ENCODE results near the gene TRAF3. TPM values are rescaled to one million over a fixed set of nuclear protein-coding genes. Genes with fewer than 3 reads are reported as not detected.

TRAF3 gene
- total RNA-seq, 2 experiments from 2014 or later, result 28.9 to 31.0 TPM

DNA sequence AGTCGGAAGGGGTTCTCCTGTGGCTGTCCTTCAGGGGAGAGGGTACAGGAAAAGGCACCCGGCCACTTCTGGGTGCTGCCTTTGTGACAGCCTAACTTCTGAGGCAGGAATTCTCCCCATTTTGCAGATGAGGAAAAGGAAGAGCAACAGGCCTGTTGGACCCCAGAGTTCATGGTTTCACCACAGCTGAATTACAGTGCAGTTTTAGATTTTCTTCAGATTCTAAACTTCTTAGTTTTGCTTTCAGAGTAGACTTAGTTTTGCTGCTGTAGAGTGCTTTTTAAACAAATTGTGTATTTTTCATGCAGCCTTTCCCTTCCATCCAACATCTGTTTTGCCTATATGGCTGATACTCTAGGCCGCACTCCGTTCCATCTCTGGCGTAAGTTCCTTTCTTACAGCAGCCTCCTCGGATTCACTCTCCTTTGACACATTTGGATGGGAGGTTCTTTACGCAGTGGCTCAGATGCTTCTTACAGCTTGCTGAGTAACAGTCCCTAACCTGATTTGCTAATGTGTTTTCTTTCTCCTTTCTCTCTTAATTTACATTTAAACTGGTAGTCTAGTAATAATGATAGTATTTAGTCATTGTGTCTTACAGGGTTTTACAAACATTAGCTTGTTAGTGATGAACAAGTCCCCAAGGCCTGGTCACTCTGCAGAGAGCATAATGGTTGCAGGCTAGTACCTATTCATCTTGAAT, 7.8 kb downstream of the TRAF3 start:
- H3K27me3 Mint-ChIP-seq (ENCODE audit: low read depth), result no peaks in the 10 kb centered on the region
- DNase-seq (no peak), ATAC-seq (no peak)
- no peak overlapping the region for H3K27ac Mint-ChIP-seq
- no peaks in the 10 kb centered on the region for H3K9me3 Mint-ChIP-seq (ENCODE audit: insufficient read depth)
- peaks cover 35% of the 10 kb centered on the region for H3K4me1 Mint-ChIP-seq (ENCODE audit: low read depth)
- ChIA-PET CTCF (interaction anchor here (1.3 kb wide), 2 partner anchors 11 to 24 kb away, joined by 4 to 6 read pairs; no protein-coding TSS in a partner anchor), POLR2A (no interaction called here)
- no peak overlapping the region for H3K4me3 Mint-ChIP-seq
- H3K36me3 Mint-ChIP-seq (ENCODE audit: low read depth), result peaks cover 14% of the 10 kb centered on the region

DNA sequence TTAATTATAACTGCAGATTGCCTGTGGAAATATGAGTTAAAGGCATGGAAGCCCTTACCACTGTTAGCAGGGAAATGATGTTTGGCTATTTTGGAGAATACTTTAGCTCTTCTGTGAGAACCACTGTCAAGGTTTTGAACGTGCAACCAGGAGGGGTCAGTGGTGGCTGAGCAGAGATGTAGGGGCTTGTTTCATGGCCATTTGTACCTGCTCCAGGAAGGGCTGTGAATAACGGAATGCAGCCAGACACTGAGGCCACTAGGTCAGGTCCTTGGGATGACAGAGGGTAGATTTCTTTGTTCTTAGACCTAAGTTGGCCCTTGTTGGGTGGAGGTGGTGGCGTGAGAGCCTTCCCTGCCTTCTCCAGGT, 8.3 kb downstream of the TRAF3 start:
- Mint-ChIP-seq H3K36me3 (ENCODE audit: low read depth) (peaks cover 14% of the 10 kb centered on the region), H3K9me3 (ENCODE audit: insufficient read depth) (no peaks in the 10 kb centered on the region), H3K4me1 (ENCODE audit: low read depth) (peaks cover 34% of the 10 kb centered on the region), H3K27me3 (ENCODE audit: low read depth) (no peaks in the 10 kb centered on the region), H3K4me3 (no peak overlapping the region), H3K27ac (no peak overlapping the region)
- ChIA-PET CTCF (interaction anchor here (1.3 kb wide), 2 partner anchors 11 to 23 kb away, joined by 4 to 6 read pairs; no protein-coding TSS in a partner anchor), POLR2A (no interaction called here)
- DNase-seq, result no peak
- ATAC-seq, result no peak

DNA sequence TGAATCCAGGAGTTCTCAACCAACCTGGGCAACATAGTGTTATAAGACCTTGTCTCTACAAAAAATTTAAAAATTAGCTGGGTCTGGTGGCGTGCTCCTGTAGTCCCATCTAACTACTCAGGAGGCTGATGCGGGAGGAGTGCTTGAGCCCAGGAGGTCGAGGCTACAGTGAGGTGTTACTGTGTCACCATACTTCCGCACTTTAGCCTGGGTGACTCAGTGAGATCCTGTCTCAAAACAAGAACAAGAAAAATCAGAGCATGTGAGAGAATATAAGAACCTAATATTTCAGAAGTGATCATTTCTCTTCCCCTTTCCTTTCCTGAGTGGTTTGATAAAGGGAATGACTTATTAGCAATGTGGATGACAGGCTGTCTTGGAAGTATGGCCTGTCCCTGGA, 9.5 kb downstream of the TRAF3 start:
- Mint-ChIP-seq H3K36me3 (ENCODE audit: low read depth) (peaks cover 17% of the 10 kb centered on the region), H3K27ac (no peak overlapping the region), H3K4me1 (ENCODE audit: low read depth) (peaks cover 30% of the 10 kb centered on the region), H3K27me3 (ENCODE audit: low read depth) (no peaks in the 10 kb centered on the region), H3K9me3 (ENCODE audit: insufficient read depth) (peaks cover 4% of the 10 kb centered on the region), H3K4me3 (no peak overlapping the region)
- DNase-seq, result no peak
- ChIA-PET POLR2A (no interaction called here), CTCF (interaction anchor here (0.6 kb wide), 1 partner anchor 675 kb away, joined by 3 read pairs; no protein-coding TSS in a partner anchor)
- ATAC-seq, result no peak

DNA sequence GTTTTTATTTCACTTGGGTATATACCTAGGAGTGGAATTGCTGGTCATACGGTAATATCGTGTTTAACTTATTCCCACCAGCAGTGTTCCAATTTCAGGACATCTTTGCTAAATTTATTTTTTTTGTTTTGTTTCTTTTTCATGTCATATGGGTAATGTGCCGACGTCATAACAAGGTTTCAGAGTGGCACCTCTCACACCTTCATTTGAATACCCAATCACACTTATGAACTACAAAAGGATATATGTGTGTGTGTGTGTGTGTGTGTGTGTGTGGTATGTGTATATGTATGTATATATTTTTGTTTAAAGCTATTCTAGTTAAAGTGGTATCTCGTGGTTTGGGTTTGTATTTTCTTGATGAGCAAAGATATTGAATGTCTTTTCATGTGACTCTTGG, 12.1 kb downstream of the TRAF3 start:
- no peak overlapping the region for H3K4me3 Mint-ChIP-seq
- CTCF ChIA-PET, result no interaction called here

DNA sequence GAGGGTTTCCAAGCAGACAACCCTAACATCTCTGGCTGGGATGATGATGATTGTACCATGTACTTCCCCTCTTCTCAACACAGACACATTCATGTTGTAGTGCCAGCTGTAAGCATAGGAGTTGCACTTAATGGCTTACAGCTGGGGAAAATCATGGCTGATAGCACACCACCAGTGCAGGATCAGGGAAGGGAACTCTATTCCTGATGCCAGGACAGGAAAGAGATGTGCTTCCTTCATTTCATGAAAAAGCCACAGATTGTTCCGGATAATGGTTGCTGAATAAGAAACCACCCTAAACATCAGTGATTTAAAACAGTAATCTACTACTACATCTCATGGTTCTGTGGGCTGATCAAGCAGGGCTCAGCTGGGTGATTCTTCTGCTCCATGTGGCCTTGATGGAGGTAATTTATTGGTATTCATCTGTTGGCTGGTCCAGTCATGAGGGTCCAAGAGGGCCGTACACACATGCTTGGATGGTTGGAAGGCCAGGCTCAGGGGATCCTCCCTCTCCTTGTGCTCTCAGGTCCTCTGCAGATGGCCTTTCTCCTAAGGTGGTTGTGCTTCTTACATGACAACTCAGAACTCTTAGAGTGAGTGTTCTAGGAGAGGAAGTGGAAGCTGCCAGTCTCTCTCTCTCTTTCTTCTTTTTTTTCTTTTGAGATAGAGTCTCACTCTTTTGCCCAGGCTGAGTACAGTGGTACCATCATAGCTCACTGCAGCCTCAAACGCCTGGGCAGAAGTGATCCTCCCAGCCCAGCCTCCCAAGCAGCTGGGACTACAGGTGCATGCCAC, 16.5 kb downstream of the TRAF3 start:
- no peak for ATAC-seq
- POLR2A ChIA-PET, result interaction anchor here (0.6 kb wide), 1 partner anchor 984 kb away, joined by 3 read pairs; no protein-coding TSS in a partner anchor
- H3K9me3 Mint-ChIP-seq (ENCODE audit: insufficient read depth), result peaks cover 10% of the 10 kb centered on the region

More for the DNA sequence above, 12.1 kb downstream of the TRAF3 start:
- Mint-ChIP-seq H3K36me3 (ENCODE audit: low read depth) (peaks cover 35% of the 10 kb centered on the region), H3K4me1 (ENCODE audit: low read depth) (peaks cover 40% of the 10 kb centered on the region), H3K27ac (no peak overlapping the region), H3K9me3 (ENCODE audit: insufficient read depth) (peaks cover 10% of the 10 kb centered on the region), H3K27me3 (ENCODE audit: low read depth) (no peaks in the 10 kb centered on the region)
- no peak for ATAC-seq
- DNase-seq, result no peak
- POLR2A ChIA-PET, result no interaction called here

DNA sequence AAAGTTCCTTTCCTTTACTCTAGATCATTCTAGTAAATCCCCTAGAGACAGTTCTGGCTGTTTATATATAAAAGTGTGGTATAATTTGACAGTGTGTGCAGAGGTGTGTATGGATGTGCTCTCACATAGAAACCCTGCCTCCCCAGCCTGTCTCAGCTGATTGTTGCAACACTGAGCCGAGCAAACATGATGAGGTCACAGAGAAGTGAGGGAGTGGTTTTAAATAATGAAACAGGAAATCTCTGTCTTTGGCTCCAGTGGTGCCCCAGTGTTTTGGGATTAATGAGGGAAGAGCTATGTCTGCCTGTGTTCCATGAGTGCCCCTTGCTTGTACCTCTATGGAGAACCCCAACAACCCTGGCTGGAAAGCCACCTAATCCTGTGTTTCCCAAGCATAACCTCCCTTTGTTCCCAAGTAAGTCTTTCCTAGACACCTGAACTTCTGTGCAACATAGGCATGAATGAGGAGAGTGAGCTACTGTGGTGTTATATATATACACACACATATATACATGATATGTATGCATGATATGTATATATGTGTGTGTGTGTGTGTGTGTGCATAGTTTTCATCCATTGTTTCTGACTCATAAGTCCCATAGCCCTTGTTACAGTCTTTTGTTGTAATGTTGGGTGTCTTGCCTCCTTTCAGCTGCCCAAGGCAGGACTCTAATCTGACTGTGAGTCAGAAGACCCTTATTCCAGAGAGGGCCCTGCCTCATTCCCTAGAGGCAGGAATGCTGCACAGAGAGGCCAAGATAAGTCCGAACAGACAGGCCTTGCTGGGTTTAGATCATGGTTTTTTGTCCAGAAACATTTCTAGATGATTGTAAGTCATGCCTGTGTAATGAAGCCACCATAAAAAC, 18.0 kb downstream of the TRAF3 start:
- ChIA-PET CTCF (interaction anchor here (0.6 to 1.4 kb wide), 4 partner anchors 10 to 201 kb away, joined by 3 to 6 read pairs (median 3); no protein-coding TSS in a partner anchor), POLR2A (interaction anchor here (1.0 to 1.1 kb wide), 2 partner anchors 17 to 21 kb away, joined by 3 to 4 read pairs; no protein-coding TSS in a partner anchor)
- H3K4me1 Mint-ChIP-seq (ENCODE audit: low read depth), result peaks cover 40% of the 10 kb centered on the region
- H3K27me3 Mint-ChIP-seq (ENCODE audit: low read depth), result no peaks in the 10 kb centered on the region
- H3K27ac Mint-ChIP-seq, result peak overlapping the region; percentile 76
- ATAC-seq (peak; percentile 90), DNase-seq (peak; percentile 66)
- H3K9me3 Mint-ChIP-seq (ENCODE audit: insufficient read depth), result peaks cover 10% of the 10 kb centered on the region
- H3K36me3 Mint-ChIP-seq (ENCODE audit: low read depth), result peaks cover 28% of the 10 kb centered on the region
- H3K4me3 Mint-ChIP-seq, result no peak overlapping the region

More for the DNA sequence above, 16.5 kb downstream of the TRAF3 start:
- H3K4me3 Mint-ChIP-seq, result no peak overlapping the region
- H3K4me1 Mint-ChIP-seq (ENCODE audit: low read depth), result peaks cover 37% of the 10 kb centered on the region
- H3K27me3 Mint-ChIP-seq (ENCODE audit: low read depth), result no peaks in the 10 kb centered on the region
- H3K36me3 Mint-ChIP-seq (ENCODE audit: low read depth), result peaks cover 33% of the 10 kb centered on the region
- DNase-seq, result no peak
- CTCF ChIA-PET, result no interaction called here
- no peak overlapping the region for H3K27ac Mint-ChIP-seq

DNA sequence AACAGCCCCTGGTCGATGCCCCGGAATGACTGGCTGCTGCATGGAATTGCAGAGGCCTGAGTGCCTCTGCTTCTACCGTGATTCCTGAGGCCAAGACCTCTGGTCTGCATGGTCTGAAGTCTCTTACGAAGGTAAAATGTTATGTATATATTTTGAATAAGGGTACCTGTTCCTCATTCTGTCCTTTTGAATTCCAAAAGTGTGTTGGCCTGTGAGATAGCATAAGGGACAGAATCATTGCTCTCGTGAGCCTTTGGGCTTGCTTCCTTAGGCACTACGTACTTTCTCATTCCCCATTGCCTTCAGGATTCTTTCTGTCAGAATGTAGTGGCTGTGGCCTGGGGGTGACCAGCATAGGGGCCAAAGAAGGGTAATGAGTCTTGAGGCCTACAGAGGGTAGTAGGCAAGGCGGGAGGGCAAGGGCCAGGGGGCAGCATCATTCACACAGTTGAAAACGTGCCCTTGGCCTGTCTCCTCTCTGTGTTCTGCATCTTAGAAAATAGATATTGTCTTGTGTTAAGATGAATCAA, 19.5 kb downstream of the TRAF3 start:
- ATAC-seq (no peak), DNase-seq (no peak)
- Mint-ChIP-seq H3K36me3 (ENCODE audit: low read depth) (peaks cover 20% of the 10 kb centered on the region), H3K4me3 (no peak overlapping the region), H3K27ac (no peak overlapping the region), H3K4me1 (ENCODE audit: low read depth) (peaks cover 36% of the 10 kb centered on the region), H3K27me3 (ENCODE audit: low read depth) (no peaks in the 10 kb centered on the region), H3K9me3 (ENCODE audit: insufficient read depth) (peaks cover 6% of the 10 kb centered on the region)
- ChIA-PET CTCF (interaction anchor here (1.4 kb wide), 1 partner anchor 20 kb away, joined by 3 read pairs; no protein-coding TSS in a partner anchor), POLR2A (no interaction called here)

DNA sequence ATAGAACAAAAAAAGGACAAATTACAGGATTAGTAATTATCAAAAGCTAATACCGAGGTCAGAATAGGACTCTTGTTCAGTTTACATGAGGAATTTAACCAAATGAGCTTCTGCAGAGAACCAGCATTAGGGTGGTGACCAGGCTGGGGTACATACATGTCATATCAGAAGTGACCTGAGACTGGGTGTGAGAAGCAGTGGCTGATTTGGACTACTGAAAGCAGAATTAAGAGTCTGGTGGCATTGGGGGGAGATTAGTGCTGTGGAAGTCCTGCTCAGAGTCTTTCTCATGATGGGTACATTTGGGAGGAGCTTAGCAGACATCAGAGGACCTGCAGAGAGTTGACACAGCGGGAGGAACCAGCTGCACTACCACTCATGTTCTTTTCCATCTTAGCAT, 21.7 kb downstream of the TRAF3 start:
- H3K27ac Mint-ChIP-seq, result no peak overlapping the region
- peaks cover 7% of the 10 kb centered on the region for H3K36me3 Mint-ChIP-seq (ENCODE audit: low read depth)
- H3K9me3 Mint-ChIP-seq (ENCODE audit: insufficient read depth), result no peaks in the 10 kb centered on the region
- ChIA-PET CTCF (interaction anchor here (1.4 kb wide), 1 partner anchor 24 kb away, joined by 4 read pairs; no protein-coding TSS in a partner anchor), POLR2A (interaction anchor here (0.6 kb wide), 1 partner anchor 41 kb away, joined by 3 read pairs; no protein-coding TSS in a partner anchor)
- no peak overlapping the region for H3K4me3 Mint-ChIP-seq
- H3K4me1 Mint-ChIP-seq (ENCODE audit: low read depth), result peaks cover 37% of the 10 kb centered on the region
- ATAC-seq, result no peak
- H3K27me3 Mint-ChIP-seq (ENCODE audit: low read depth), result no peaks in the 10 kb centered on the region
- no peak for DNase-seq

DNA sequence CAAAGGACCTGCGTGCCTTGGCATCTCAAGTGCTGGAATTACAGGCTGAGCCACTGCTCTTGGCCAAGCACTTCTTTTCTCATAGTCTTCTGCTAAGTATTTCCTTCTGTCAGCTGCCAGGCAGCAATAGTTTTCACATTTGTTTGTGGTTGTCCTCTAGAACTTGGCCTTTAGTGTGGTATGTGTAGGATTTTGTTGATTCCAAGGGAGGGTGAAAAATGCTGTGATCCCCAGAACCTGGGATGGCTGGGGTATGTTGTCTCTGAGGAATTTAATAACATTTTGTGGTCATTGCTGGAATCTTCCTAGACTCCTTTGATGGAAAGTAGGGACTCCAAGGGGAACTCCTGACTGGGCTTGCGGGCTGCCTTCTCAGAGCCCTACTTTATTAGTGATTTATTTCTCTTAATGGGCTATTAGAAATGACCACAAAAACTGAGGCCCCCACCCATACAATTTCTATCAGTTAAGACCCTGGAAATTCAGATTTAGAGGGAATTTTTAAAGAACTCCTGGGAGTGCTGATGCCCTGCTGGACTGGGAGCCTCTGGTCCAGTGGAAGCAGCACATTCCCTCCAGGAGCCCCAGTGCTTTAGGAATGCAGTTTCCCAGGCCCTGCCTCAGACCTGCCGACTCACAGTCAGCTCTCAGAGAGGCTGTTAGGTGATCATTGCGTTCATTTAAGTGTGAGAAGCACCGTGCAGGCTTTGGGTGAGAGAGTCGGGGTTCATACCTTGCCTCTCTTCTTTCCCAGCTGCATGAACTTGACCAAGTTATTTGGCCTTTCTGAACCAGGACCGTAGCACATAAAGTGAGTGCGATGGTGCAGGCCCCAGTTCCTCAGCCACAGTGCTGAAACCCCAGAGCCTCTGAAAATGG, 22.7 kb downstream of the TRAF3 start:
- Mint-ChIP-seq H3K9me3 (ENCODE audit: insufficient read depth) (no peaks in the 10 kb centered on the region), H3K27ac (no peak overlapping the region), H3K4me3 (no peak overlapping the region), H3K36me3 (ENCODE audit: low read depth) (peaks cover 9% of the 10 kb centered on the region), H3K4me1 (ENCODE audit: low read depth) (peaks cover 36% of the 10 kb centered on the region), H3K27me3 (ENCODE audit: low read depth) (no peaks in the 10 kb centered on the region)
- DNase-seq (no peak), ATAC-seq (no peak)
- POLR2A ChIA-PET, result interaction anchor here (0.6 kb wide), 1 partner anchor 392 kb away, joined by 4 read pairs; no protein-coding TSS in a partner anchor
- CTCF ChIA-PET, result interaction anchor here (1.4 kb wide), 1 partner anchor 25 kb away, joined by 4 read pairs; no protein-coding TSS in a partner anchor

DNA sequence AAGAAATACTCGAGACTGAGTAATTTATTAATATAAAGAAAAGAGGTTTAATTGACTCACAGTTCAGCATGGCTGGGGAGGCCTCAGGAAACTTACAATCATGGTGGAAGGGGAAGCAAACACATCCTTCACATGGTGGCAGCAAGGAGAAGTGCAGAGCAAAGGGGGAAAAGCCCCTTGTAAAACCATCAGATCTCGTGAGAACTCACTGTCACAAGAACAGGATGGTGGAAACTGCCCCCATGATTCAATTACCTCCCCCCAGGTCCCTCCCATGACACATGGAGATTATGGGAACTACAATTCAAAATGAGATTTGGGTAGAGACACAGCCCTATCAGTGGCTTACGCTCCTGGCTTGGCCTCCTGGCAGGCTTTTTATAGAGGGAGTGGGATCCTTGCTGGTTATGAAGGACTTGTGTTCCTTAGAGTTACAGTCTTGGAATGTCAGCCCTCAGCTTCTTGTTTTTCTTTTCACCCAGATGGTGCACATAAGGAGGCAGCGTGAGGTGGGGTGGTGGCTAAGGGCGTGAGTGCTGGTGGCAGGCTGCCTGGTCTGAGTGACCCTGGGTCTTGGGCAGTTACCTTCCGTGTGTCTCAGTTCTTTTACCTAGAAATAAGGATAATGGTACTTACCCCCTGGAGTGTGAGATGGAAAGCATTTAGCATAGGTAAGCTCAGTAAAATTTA, 25.7 kb downstream of the TRAF3 start:
- POLR2A ChIA-PET, result no interaction called here

More for the DNA sequence above, 25.7 kb downstream of the TRAF3 start:
- Mint-ChIP-seq H3K36me3 (ENCODE audit: low read depth) (peaks cover 20% of the 10 kb centered on the region), H3K4me3 (no peak overlapping the region), H3K9me3 (ENCODE audit: insufficient read depth) (no peaks in the 10 kb centered on the region), H3K27me3 (ENCODE audit: low read depth) (no peaks in the 10 kb centered on the region), H3K4me1 (ENCODE audit: low read depth) (peaks cover 56% of the 10 kb centered on the region), H3K27ac (peak overlapping the region; percentile 19)
- DNase-seq (no peak), ATAC-seq (no peak)
- CTCF ChIA-PET, result interaction anchor here (1.5 kb wide), 1 partner anchor 16 kb away, joined by 4 read pairs; no protein-coding TSS in a partner anchor

Data from activated CD8-positive, alpha-beta T cell treated with anti-CD3 and anti-CD28 coated beads, Interleukin-2, amount 10 ng/mL, durations not matched to agents 7 days and 5 days (primary cell).